Neuron (in vitro differentiated cells): ENCODE measurements around the gene TEX261.

Experiments used
- H2AFZ ChIP-seq: one replicate; pipeline ENCODE4 v1.6.1; 2013; ENCODE audit warnings: low read depth, mild to moderate bottlenecking, inconsistent platforms, low read length, moderate library complexity
- H3K27me3 ChIP-seq: one replicate; pipeline ENCODE4 v1.6.1; 2013; ENCODE audit warnings: low read length; ENCODE audit not compliant: insufficient read depth
- H3K36me3 ChIP-seq: one replicate; pipeline ENCODE4 v1.6.1; 2013; ENCODE audit warnings: low read length; ENCODE audit not compliant: insufficient read depth
- H3K4me1 ChIP-seq: one replicate; pipeline ENCODE4 v1.6.1; 2013; ENCODE audit warnings: low read length; ENCODE audit not compliant: insufficient read depth
- H3K4me3 ChIP-seq: 2 replicates; pipeline ENCODE4 v1.5.1; 2013; ENCODE audit warnings: mild to moderate bottlenecking, low read length, moderate library complexity
- H3K9me3 ChIP-seq: one replicate; pipeline ENCODE4 v1.6.1; 2013; ENCODE audit warnings: low read length

TEX261 gene

GRCh38 chr2:70939001-70939838, 55.5 kb downstream of the TEX261 start:
- H3K4me1 ChIP-seq: peaks cover 45% of the 10 kb centered on the region
- H3K4me3 ChIP-seq: no peak overlapping the region
- no peaks in the 10 kb centered on the region for H3K27me3 ChIP-seq

GRCh38 chr2:70938586-70938950, 56.1 kb downstream of the TEX261 start:
- Histone ChIP-seq H3K36me3 (no peaks in the 10 kb centered on the region), H2AFZ (no peak overlapping the region), H3K4me3 (no peak overlapping the region), H3K9me3 (no peaks in the 10 kb centered on the region), H3K27me3 (no peaks in the 10 kb centered on the region), H3K4me1 (peaks cover 38% of the 10 kb centered on the region)

More at GRCh38 chr2:70939001-70939838, 55.5 kb downstream of the TEX261 start:
- Histone ChIP-seq H3K9me3 (no peaks in the 10 kb centered on the region), H3K36me3 (no peaks in the 10 kb centered on the region), H2AFZ (no peak overlapping the region)

GRCh38 chr2:70937866-70938585, 56.6 kb downstream of the TEX261 start:
- H3K9me3 ChIP-seq: no peaks in the 10 kb centered on the region
- no peak overlapping the region for H2AFZ ChIP-seq
- peaks cover 33% of the 10 kb centered on the region for H3K4me1 ChIP-seq
- no peaks in the 10 kb centered on the region for H3K27me3 ChIP-seq
- H3K4me3 ChIP-seq: no peak overlapping the region
- H3K36me3 ChIP-seq: no peaks in the 10 kb centered on the region

GRCh38 chr2:70936979-70937811, 57.5 kb downstream of the TEX261 start:
- H3K9me3 ChIP-seq: no peaks in the 10 kb centered on the region
- peaks cover 24% of the 10 kb centered on the region for H3K4me1 ChIP-seq
- H3K36me3 ChIP-seq: no peaks in the 10 kb centered on the region
- H2AFZ ChIP-seq: no peak overlapping the region
- no peak overlapping the region for H3K4me3 ChIP-seq
- no peaks in the 10 kb centered on the region for H3K27me3 ChIP-seq

- Histone ChIP-seq H3K27me3 (no peaks in the 10 kb centered on the region), H3K4me3 (no peak overlapping the region), H2AFZ (no peak overlapping the region), H3K4me1 (peaks cover 22% of the 10 kb centered on the region), H3K36me3 (no peaks in the 10 kb centered on the region), H3K9me3 (no peaks in the 10 kb centered on the region)
These were observed 58.3 kb downstream of the TEX261 start for GRCh38 chr2:70936165-70936978.
